AG08396 (cell line): Measurements from ENCODE around the gene SPATA13.

Experiments used
- DNase-seq: peaks from one replicate; pipeline ENCODE4 v3.0.0; 2012; ENCODE audit warnings: low spot score, mixed read lengths

Gene SPATA13

GRCh38 chr13:24167666-24168391 is 7.3 kb downstream of the SPATA13 start:
- DNase-seq, result no peak

- no peak for DNase-seq
Observed at GRCh38 chr13:24168392-24168750, 7.9 kb downstream of the SPATA13 start.

GRCh38 chr13:24168979-24169378 is 8.5 kb downstream of the SPATA13 start:
- peak; percentile 32 for DNase-seq

DNA sequence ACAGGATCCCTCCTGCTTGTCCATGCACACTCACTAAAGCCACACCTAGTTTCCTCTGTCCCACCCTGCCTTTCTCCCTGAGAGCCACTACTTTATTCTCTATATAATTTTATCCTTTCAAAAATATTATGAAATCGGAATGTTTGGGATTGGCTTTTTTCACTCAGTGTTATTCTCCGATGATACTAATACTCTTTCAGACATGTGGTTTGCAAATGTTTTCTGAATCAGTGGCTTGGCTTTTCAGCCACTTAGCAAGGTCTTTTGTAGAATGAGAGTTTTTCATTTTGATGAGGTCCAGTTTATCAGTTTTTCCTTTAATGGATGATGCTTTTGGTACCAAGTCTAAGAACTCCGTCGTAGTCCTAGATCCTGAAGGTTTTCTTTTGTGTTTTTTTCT is 11.6 kb downstream of the SPATA13 start:
- DNase-seq, result no peak

DNA sequence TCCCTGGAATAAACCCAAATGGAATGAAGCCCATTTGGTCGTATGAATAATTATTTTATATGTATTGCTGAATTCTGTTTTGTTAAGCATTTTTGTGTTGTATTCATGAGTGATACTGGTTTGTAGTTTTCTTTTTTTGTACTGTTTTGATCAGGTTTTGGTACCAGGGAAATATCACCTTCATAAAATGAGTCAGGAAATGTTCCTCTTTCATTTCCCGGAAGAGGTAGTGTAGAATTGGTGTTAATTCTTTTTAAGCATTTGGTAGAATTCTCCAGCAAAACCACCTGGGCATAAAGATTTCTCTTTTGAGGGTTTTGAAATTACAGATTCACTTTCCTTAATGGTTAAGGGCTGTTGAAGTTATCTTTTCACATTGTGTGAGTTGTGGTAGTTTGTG is 13.3 kb downstream of the SPATA13 start:
- no peak for DNase-seq

DNA sequence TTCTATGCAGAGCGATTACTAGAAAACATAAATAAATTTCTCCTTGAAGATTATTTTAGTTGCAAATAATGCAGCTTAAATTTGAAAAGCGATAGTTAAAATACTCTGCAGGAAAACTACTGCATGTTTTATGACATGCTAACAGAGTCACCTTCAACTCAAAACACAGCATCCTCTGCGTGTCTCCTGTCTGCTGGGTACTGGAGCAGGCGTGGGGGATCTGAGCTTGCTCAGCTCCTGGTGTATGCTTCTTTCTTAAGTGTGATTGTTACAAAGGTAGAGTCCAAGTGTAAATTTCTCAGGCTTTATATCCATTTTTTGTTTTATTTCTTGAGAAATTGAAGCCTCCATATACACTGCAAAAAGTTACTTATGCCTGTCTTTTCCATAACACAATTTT is 15.3 kb downstream of the SPATA13 start:
- DNase-seq, result no peak

DNA sequence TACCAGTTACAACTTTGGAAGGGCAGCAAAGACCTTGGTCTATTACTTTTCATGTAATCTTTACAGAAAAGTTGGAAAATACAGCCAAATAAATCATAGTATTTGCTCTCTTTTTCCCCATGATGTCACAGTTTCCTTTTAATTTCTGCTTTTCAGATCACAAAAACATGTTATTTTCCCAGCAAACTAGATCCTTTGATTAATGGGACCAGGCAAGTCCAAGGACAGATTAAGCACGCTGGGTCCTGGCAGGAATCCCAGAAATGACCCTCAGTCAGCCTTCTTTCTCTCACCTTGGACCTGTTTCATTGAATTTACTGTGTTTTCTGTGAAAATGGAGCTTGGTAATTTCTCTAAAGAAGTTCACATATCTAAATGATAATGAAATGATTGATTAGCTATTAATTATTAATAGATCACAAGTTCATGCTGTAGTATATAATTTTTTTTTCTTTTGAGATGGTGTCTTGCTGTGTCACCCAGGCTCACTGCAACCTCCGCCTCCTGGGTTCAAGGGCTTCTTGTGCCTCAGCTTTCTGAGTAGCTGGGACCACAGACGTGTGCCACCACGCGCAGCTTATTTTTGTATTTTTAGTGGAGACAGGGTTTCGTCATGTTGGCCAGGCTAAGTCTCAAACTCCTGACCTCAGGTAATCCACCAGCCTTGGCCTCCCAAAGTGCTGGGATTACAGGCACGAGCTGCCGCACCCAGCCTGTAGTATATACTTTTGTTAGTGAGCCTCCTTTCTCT is 16.0 kb downstream of the SPATA13 start:
- no peak for DNase-seq

DNA sequence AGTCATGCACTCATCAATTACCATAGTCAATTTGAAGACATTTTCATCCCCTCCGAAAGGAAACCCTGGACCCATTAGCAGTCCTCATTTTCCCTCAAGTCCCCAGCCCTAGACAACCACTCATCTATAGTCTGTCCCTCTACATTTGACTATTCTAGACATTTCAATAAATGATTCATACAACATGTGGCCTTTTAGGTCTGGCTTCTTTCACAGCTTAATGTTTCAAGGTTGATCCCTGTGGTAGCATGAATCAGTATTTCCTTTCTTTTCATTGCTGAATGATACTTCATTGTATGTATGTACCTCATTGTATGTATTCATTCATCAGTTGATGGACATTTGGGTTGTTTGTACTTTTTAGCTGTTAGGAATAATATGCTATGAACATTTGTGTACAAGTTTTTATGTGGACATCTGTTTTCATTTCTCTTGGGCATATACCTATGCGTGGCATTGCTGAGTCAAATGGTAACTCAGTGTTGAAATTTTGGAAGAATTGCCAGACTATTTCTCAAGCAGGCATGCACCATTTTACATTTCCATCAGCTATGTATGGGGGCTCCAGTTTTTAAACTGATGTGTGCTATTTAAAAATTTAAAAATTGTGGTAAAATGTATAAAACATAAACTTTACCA is 18.4 kb downstream of the SPATA13 start:
- no peak for DNase-seq

DNA sequence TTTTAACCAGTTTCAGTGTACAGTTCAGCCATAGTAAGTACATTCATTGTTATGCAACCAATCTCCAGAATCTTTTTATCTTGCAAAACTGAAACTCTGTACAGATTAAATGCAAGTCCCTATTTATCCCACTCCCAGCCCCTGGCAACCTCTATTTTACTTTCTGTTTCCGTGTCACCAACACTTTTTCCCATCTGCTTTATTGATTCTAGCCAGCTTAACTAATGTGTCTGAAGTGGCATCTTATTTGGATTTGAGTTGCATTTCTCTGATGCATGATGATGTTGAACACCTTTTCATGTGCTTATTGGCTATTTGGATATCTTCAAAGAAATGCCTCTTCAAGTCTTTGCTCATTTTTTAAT is 18.9 kb downstream of the SPATA13 start:
- no peak for DNase-seq

DNA sequence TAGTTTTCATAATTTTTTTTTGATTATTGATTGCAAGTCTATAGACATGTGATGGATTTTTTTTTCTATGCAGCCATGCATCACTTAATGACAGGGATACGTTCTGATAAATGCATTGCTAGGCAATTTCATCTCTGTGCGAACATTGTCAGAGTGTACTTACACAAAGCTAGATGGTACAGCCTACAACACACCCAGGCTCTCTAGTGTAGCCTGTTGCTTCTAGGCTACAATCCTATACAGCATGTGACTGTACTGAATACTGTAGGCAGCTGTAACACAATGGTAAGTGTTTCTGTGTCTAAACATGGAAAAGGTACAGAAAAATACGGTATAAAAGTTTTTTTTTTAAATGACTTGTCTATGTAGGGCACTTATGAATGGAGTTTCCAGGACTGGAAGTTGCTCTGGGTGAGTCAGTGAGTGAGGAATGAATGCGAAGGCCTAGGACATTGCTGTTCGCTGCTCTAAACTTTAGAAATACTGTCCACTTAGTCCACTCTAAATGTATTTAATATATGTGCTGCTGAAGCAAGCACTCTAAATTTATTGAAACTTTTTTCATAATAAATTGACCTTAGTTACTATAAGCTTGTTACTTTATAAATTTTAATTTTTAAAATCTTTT is 20.3 kb downstream of the SPATA13 start:
- DNase-seq, result no peak

GRCh38 chr13:24181991-24182702 is 21.6 kb downstream of the SPATA13 start:
- no peak for DNase-seq

GRCh38 chr13:24182703-24183081 is 22.2 kb downstream of the SPATA13 start:
- DNase-seq, result no peak

GRCh38 chr13:24183741-24184182 is 23.2 kb downstream of the SPATA13 start:
- no peak for DNase-seq

DNA sequence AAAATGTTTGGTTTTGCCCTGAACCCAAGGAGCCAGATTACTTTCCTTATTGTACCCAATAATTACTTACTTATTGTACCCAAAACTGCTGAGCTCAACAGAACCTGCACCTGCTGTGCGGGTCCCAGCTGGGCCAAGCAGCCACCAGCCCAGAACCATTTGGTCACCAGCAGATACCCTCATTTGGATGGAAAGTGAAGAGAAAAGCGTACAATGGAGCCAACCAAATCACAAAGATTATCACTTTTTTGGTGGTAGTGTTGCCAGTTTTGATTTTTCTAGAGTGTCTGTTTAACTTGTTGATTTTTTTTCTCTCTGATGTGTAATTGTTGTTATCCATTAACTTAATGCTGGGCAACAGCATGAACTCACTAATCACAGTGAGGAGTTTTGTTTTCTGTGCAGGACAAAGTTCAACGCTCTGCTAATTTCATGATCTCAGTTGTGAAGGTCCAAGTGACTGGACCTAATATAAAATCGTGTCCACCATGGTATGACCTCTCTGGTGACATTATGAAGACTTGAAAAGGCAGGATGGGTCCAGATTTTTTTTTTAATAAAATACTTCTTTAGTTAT is 23.8 kb downstream of the SPATA13 start:
- no peak for DNase-seq

- no peak for DNase-seq
Observed at GRCh38 chr13:24184882-24185281, 24.4 kb downstream of the SPATA13 start.

- no peak for DNase-seq
Observed at GRCh38 chr13:24185591-24186232, 25.2 kb downstream of the SPATA13 start.

- DNase-seq, result no peak
Observed at GRCh38 chr13:24187185-24187584, 26.7 kb downstream of the SPATA13 start.

DNA sequence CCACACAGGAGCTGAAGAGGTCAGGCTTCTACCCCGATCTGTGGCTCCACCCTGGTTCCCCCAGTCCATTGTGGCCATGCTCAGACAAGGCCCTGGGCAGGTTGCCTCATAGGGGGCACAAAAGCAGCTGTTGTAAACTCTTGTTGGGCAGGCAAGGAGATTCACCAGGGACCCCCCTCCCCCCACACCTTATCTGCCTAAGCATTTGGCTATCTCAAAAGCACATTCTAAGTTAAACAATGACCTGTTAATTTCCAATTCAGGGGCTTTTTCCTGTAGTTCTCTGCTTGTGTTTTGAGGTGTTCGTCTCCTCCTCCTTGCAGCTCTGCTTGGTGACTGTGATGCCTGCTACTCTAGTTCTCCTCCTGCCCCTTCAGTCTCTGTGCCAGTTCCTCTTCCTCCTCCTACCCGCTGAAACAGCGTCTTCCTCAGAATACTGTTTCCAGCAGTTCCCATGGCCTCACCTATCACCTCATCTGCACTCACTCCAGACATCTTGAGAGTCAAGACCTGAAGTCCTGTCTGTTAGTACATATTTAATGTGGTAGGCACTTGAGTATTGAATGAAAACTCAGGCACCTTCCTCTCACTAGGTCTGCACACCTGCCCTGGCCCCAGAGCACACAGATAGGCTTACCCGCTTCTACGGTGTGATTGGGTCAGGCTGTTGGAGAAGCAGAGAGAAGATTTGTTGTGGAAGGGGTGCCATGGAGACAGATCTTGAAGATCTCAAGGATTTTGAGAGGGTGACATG is 31.7 kb downstream of the SPATA13 start:
- DNase-seq, result no peak

GRCh38 chr13:24192811-24193162 is 32.3 kb downstream of the SPATA13 start:
- DNase-seq, result no peak

DNA sequence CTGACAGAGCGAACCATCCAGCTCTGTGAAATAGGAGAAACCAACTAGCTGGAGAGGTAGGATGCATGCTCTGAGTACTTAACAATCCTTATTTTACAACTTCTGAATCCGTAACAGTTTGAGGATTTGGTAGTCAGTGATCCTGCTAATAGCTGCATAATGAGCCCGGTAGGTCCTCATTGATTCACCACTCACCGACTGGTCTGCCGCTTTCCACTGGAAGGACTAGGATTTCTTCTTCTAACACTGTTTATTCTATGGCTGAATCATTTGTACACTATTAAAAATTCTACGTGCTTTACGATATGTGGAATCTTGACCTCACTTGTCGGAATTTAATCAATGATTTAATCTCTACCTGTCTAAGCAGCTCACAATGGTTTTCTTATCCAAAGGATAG is 33.9 kb downstream of the SPATA13 start:
- DNase-seq, result no peak

- no peak for DNase-seq
Observed at GRCh38 chr13:24195626-24196025, 35.1 kb downstream of the SPATA13 start.
